NCI-H748 (cell line): Measurements from ENCODE around the gene DBX2.
"Not testable (repeated sequence)": the region's sequence is repeated elsewhere in the genome, so short reads cannot be mapped to it uniquely, and the experiment has no call there.

Experiments used
- DNase-seq: peaks from one replicate; lab custom pipeline; 2025; ENCODE audit not compliant: unreplicated experiment; lab: John Stamatoyannopoulos, UW

The DBX2 gene

DNA sequence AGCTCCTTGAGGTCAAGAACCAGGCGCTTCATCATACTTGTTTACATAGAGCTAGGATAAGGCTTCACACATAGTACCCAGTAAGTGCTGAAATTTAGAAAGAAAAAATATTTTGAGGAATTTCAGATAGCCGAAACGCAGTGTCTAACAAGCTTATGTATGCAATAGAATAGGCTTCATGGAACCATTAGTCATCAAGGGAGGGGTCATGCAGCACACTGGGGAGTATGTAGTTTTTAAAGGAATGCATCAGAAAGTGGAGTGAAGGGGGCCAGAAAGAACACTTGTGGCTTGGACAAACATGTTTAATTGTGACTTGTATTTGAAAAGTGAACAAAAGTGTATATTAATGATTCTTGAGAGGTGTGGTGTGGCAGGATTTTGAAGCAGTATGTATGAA, 38.1 kb downstream of the DBX2 start:
- no peak for DNase-seq

DNA sequence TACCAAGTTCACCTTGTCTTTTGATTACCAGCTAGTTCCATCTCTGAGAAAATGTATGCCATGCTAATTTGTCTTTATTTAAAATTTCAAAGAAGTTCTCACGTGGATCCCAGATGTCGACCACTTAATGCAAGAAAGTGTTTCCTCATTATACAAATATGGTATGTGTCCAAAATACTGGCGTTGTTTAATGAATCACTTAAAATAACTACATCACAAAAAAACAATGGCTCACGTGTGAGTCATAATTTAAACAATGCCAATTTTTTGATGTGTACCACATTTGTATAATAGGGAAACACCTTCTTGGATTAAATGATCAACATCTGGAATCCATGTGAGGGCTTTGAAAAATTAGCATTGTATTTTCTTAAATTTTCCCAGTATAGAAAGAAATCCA, 40.8 kb downstream of the DBX2 start:
- no peak for DNase-seq

GRCh38 chr12:45008211-45008610, 42.7 kb downstream of the DBX2 start:
- DNase-seq = no peak

DNA sequence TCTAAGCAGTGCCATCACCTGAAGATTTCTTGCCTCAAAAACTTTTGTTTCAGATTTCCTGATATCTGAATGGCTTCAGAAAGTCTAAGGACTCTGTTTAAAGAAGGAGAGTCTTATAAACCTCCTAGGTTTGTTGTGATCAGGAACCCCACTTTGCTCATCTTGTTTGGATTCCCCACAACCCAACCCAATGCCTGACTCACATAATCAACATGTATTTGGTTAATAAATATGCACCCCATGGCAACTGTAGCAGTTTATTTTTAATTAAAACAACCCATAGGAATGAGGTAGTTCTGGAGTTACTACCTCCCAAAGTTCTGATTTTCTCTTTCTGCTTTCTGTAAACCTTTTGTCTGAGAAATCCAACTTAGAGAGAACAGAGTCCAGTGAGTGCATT, 51.5 kb downstream of the DBX2 start:
- DNase-seq = no peak

DNA sequence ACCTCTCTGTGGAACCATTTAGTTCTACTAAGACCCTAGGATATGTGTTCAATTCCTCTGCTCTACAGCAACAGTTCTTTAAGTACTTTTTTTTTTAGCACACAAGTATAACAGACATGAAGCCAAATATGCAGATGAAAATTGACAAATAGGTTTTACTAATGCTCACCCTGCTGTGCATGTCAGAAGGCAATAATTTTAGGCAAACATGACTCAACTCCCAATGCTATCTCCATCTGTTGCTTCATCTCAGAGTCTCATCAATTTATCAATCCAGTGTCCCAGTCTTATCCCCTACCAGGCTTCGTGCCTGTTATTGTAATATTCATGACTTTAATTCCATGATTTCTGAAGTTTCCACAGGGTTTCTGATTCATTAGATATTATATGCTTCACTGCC, 57.7 kb downstream of the DBX2 start:
- no peak for DNase-seq

DNA sequence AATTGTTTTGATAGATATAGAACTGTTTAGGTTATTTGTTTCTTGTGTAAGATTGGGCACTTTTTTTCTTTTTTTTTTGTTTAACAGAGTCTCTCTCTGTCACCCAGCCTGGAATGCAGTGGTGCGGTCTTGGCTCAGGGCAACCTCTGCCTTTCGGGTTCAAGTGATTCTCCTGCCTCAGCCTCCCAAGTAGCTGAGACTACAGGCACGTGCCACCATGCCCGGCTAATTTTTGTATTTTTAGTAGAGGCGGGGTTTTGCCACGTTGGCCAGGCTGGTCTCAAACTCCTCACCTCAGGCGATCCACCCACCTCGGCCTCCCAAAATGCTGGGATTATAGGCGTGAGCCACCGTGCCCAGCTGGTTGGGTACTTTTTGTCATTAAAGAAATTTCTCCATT, 66.0 kb downstream of the DBX2 start:
- DNase-seq = not testable (repeated sequence)

DNA sequence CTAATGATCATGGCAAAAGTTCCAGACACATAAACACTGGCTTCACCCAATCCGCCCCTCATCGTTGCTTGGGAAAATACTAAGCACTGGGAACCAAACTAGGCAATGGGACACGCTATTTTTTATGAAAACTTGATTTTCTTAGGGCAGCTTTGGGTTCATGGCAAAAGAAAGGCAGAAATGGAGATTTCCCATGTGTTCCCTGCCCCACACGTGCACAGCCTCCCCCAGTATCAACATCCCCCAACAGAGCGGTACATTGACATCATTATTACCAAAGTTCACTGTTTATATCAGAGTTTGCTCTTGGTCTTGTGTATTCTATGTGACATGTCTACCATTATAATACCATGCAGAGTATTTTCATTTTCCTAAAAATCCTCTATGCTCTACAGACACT, 71.0 kb downstream of the DBX2 start:
- DNase-seq = no peak

- no peak for DNase-seq
Observed at GRCh38 chr12:44976246-44976645, 74.7 kb downstream of the DBX2 start.

DNA sequence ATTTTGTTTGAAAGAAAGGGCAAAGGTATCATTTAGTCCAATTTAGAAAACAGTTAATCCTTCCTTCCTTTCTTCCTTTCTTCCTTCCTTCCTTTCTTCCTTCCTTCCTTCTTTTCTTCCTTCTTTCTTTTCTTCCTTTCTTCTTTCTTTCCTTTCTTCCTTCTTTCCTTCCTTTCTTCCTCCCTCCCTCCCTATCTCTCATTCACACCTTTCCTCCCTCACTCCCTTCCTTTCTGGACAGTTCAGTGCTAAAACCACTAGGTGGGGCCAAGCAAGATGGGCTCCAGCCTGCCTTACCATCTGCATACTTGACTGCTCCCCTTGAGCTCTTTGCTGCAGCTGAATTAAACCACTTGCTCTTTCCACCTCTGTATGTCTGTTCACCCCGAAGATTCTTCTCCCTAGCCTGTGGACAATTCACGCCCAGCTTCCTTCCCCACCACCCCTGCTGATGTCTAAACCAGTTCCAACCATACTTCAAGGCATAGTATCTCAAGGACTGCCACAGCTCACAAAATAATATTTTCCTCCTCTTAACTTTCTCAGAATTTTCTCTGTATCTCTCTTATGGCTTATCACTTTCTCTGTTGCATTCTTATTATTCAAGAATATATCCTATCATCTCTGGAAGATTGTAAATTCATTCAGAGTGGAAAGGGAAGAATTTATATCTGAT, 78.0 kb downstream of the DBX2 start:
- peak; percentile 3 for DNase-seq

GRCh38 chr12:44968965-44969364, 81.9 kb downstream of the DBX2 start:
- DNase-seq = no peak
